22Rv1 (cell line): ENCODE measurements around the gene RPTOR.

Experiments used
- ZFX ChIP-seq: fragments of 450-650 bp; IDR thresholded peaks from 2 replicates; pipeline ENCODE4 v1.6.1; 2017; ENCODE audit warnings: antibody characterized with exemption, borderline replicate concordance
- TF ChIP-seq, protein P1 (sequence below): fragments of 450-650 bp; IDR thresholded peaks from 2 replicates; pipeline ENCODE4 v1.5.1; 2017; ENCODE audit warnings: mild to moderate bottlenecking

DNA sequence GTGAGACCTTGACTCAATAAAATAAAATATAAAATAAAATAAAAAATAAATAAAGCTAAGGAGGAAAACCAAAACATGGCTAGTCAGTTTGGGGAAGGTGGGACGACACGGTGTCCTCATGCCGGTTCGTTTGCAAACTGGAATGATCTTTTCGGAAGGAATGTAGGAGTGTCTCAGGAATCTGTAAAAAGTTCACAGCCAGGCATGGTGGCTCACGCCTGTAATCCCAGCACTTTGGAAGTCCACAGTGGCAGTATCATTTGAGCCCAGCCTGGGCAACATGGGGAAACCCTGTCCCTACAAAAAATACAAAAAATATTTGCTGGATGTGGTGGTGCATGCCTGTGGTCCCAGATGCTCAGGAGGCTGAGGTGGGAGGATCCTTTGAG, 14.7 kb upstream of the RPTOR start:
- TF ChIP-seq, protein P1, sequence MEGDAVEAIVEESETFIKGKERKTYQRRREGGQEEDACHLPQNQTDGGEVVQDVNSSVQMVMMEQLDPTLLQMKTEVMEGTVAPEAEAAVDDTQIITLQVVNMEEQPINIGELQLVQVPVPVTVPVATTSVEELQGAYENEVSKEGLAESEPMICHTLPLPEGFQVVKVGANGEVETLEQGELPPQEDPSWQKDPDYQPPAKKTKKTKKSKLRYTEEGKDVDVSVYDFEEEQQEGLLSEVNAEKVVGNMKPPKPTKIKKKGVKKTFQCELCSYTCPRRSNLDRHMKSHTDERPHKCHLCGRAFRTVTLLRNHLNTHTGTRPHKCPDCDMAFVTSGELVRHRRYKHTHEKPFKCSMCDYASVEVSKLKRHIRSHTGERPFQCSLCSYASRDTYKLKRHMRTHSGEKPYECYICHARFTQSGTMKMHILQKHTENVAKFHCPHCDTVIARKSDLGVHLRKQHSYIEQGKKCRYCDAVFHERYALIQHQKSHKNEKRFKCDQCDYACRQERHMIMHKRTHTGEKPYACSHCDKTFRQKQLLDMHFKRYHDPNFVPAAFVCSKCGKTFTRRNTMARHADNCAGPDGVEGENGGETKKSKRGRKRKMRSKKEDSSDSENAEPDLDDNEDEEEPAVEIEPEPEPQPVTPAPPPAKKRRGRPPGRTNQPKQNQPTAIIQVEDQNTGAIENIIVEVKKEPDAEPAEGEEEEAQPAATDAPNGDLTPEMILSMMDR, result no peak
- no peak for TF ChIP-seq ZFX
